ENCODE measurements around the gene RNF5. TPM values are rescaled to one million over a fixed set of nuclear protein-coding genes. Genes with fewer than 3 reads are reported as not detected.

RNF5 gene
- total and polyA plus RNA-seq, 9 of the 15 experiments (the other 6 are each of a cell fraction or from before 2014, with no cell fraction given) = 62.2 to 245 (median 129) TPM

- TF ChIP-seq TRIM25 (IDR thresholded peaks at IDR 0.05; ENCODE audit: borderline replicate concordance) (no peak), TRIM24 (IDR thresholded peaks at IDR 0.05) (no peak), HMG20B (CRISPR knock-in tag; IDR thresholded peaks at IDR 0.05) (no peak), ZBTB17 (CRISPR knock-in tag; IDR thresholded peaks at IDR 0.05) (no peak), RBM17 (IDR thresholded peaks at IDR 0.05; ENCODE audit: borderline replicate concordance, low read depth, low read length) (no peak), RBBP5 (IDR thresholded peaks at IDR 0.05; ENCODE audit: borderline replicate concordance, insufficient read depth, low read length, poor library complexity, severe bottlenecking) (peak; percentile 75), GTF2E2 (tag; IDR thresholded peaks at IDR 0.05) (no peak), CTCFL (IDR thresholded peaks at IDR 0.05; ENCODE audit: borderline replicate concordance, insufficient read depth, low read depth, low read length, poor library complexity, severe bottlenecking) (no peak), CREB1 (IDR thresholded peaks at IDR 0.05) (0 out of 2 replicates have a peak, but pooled peaks have one; percentile 40), CREB1 (CRISPR knock-in tag; IDR thresholded peaks at IDR 0.05) (no peak; the same call in 1 of the 2 replicates), TGIF2 (CRISPR knock-in tag; IDR thresholded peaks at IDR 0.05) (peak; percentile 87; the same call in 1 of the 2 replicates), ZNF280B (CRISPR knock-in tag; IDR thresholded peaks at IDR 0.05) (no peak), SMARCB1 (IDR thresholded peaks at IDR 0.05; ENCODE audit: insufficient read length, low read depth) (no peak), FOS (IDR thresholded peaks at IDR 0.05; ENCODE audit: extremely low read depth, insufficient read length) (peak; percentile 76), MXD1 (CRISPR knock-in tag; IDR thresholded peaks at IDR 0.05; ENCODE audit: borderline replicate concordance, poor library complexity, severe bottlenecking) (no peak), ZNF217 (CRISPR knock-in tag; IDR thresholded peaks at IDR 0.05) (no peak), NKRF (IDR thresholded peaks at IDR 0.05; ENCODE audit: borderline replicate concordance) (peak; percentile 72; the same call in 1 of the 2 replicates), MYNN (IDR thresholded peaks at IDR 0.05) (no peak), MYNN (CRISPR knock-in tag; IDR thresholded peaks at IDR 0.05) (no peak), ZNF696 (CRISPR knock-in tag; conservative IDR thresholded peaks at IDR 0.05) (no peak), ZKSCAN3 (CRISPR knock-in tag; IDR thresholded peaks at IDR 0.05) (no peak)
These were observed 2.3 kb upstream of the RNF5 start, which contains the start of gene AGPAT1 (continued) for GRCh38 chr6:32175711-32176475.

Data from K562 (cell line).